Keratinocyte (primary cell): ENCODE results near the gene FNDC1. TPM values are rescaled to one million over a fixed set of nuclear protein-coding genes. Genes with fewer than 3 reads are reported as not detected.

Experiments
- DNase-seq: peaks from one replicate; pipeline ENCODE4 v3.0.0-alpha.2; 2011; ENCODE audit warnings: low read depth, missing footprints, low spot score
- FAIRE-seq: peaks from 2 replicates; lab custom pipeline; 2011; peaks lifted over from hg19 to GRCh38; lab: Jason Lieb, UNC
- H2AFZ ChIP-seq: 2 replicates; pipeline ENCODE4 v1.6.0; 2012; ENCODE audit warnings: low read length, control low read depth, inconsistent platforms; ENCODE audit not compliant: control insufficient read depth
- H3K27ac ChIP-seq: 2 replicates; pipeline ENCODE4 v1.5.1; 2011; ENCODE audit warnings: low read length; ENCODE audit not compliant: control insufficient read depth, insufficient read depth
- H3K27me3 ChIP-seq: 3 replicates; pipeline ENCODE4 v1.6.0; 2011; ENCODE audit warnings: low read length; ENCODE audit not compliant: control insufficient read depth, insufficient read depth; ENCODE audit errors: extremely low read depth
- H3K36me3 ChIP-seq, 2 experiments: 2 replicates in 1 of 2; 3 replicates in 1 of 2; pipeline ENCODE4 v1.5.1; 2011; ENCODE audit warnings: low read length in 2 of 2, mild to moderate bottlenecking in 1 of 2; ENCODE audit not compliant: control insufficient read depth in 2 of 2, insufficient read depth in 2 of 2; ENCODE audit errors: extremely low read depth in 1 of 2
- H3K4me1 ChIP-seq: 3 replicates; pipeline ENCODE4 v1.5.1; 2011; ENCODE audit warnings: low read length; ENCODE audit not compliant: control insufficient read depth, insufficient read depth; ENCODE audit errors: extremely low read depth
- H3K4me2 ChIP-seq: 3 replicates; pipeline ENCODE4 v1.6.0; 2011; ENCODE audit warnings: low read depth, low read length; ENCODE audit not compliant: control insufficient read depth, insufficient read depth; ENCODE audit errors: extremely low read depth
- H3K4me3 ChIP-seq, 3 experiments: fragments of 200-600 bp in 1 of 3; sonication (generic) in 1 of 3; 2 replicates in 2 of 3; 3 replicates in 1 of 3; pipeline ENCODE4 v1.5.1; 2011 to 2016; ENCODE audit warnings: low read length in 3 of 3, mild to moderate bottlenecking in 3 of 3, control low read depth in 2 of 3, inconsistent platforms in 1 of 3, low read depth in 1 of 3, mixed read lengths in 1 of 3, mixed run types in 1 of 3, moderate library complexity in 1 of 3; ENCODE audit not compliant: control insufficient read depth in 2 of 3, insufficient read depth in 2 of 3; ENCODE audit errors: extremely low read depth in 1 of 3
- H3K79me2 ChIP-seq: 2 replicates; pipeline ENCODE4 v1.6.0; 2012; ENCODE audit warnings: low read length; ENCODE audit not compliant: control insufficient read depth, insufficient read depth
- H3K9ac ChIP-seq: 3 replicates; pipeline ENCODE4 v1.6.0; 2011; ENCODE audit warnings: low read length; ENCODE audit not compliant: control insufficient read depth, insufficient read depth; ENCODE audit errors: extremely low read depth
- H3K9me1 ChIP-seq: 3 replicates; pipeline ENCODE4 v1.6.0; 2011; ENCODE audit warnings: low read length; ENCODE audit not compliant: control insufficient read depth, insufficient read depth; ENCODE audit errors: extremely low read depth
- H3K9me3 ChIP-seq: 2 replicates; pipeline ENCODE4 v1.5.1; 2012; ENCODE audit warnings: low read depth, low read length; ENCODE audit not compliant: control insufficient read depth
- H4K20me1 ChIP-seq: 3 replicates; pipeline ENCODE4 v1.6.0; 2011; ENCODE audit warnings: low read length; ENCODE audit not compliant: control insufficient read depth, insufficient read depth; ENCODE audit errors: extremely low read depth
- EZH2 ChIP-seq: IDR thresholded peaks from one replicate; pipeline ENCODE4 v1.6.1; 2012; ENCODE audit warnings: inconsistent platforms, mild to moderate bottlenecking, low read length, moderate library complexity
- dilution Hi-C: fragments of 300-500 bp; cut with MboI; formaldehyde crosslinking; loops from one replicate; pipeline ENCODE4 v1.7.0; 2020; ENCODE audit warnings: low sequenced_read_pairs; ENCODE audit not compliant: extremely low pct_ligation_motif_present
- polyA plus RNA-seq, 5 experiments: library from polyadenylated mRNA; depleted of rRNA in 3 of 5; stranded (reverse) in 3 of 5; stranded (forward) in 1 of 5; unstranded in 1 of 5; fragments of >200 nt; gene quantifications; 1 replicate in 1 of 5; 2 replicates in 3 of 5; 3 replicates in 1 of 5; pipeline versions ENCODE4 v1.2.1 to v1.2.3, GENCODE V29; 2011 to 2012; ENCODE audit warnings: missing spikeins in 2 of 5, low read depth in 1 of 5, low replicate concordance in 1 of 5
- TF ChIP-seq, protein P1 (sequence below), 3 experiments: IDR thresholded peaks in 1 of 3; conservative IDR thresholded peaks in 1 of 3; optimal IDR thresholded peaks in 1 of 3; 2 replicates in 2 of 3; 3 replicates in 1 of 3; pipeline versions ENCODE3 to v1.5.1; 2011; ENCODE audit warnings: low read length in 3 of 3, mild to moderate bottlenecking in 3 of 3, moderate library complexity in 2 of 3, control low read depth in 1 of 3, inconsistent platforms in 1 of 3; ENCODE audit not compliant: insufficient read depth in 2 of 3; ENCODE audit errors: extremely low read depth in 1 of 3

FNDC1 gene
- polyA plus RNA-seq, 1 donor (not counting 4 experiments of a cell fraction or from before 2014, with no cell fraction given) = not detected

DNA sequence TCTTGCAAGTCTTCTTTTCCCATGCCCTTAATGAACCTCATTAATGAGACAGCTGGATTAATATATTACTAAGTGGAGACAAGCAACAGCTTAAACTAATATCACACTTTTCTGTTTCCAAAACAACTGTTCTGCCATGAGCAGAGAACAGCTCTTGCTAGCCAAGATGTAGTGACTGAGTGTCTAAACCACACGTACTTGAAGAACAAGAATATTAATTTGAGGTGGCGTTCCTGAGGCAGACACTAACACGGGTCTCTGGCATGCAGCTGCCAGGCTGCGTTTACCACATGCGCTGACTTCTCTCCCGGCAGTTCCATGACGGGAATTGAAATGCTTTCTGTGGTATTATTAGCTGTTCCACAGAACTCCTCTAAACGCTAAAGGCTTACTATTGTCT lies 80.6 kb downstream of the FNDC1 start:
- Histone ChIP-seq H3K9me1 (no peaks in the 10 kb centered on the region), H3K4me3 (no peak overlapping the region), H3K4me1 (peaks cover 7% of the 10 kb centered on the region), H3K27ac (no peak overlapping the region), H2AFZ (no peak overlapping the region), H3K27me3 (peaks cover 2% of the 10 kb centered on the region), H3K36me3 (no peaks in the 10 kb centered on the region), H3K9ac (no peak overlapping the region), H3K9me3 (no peaks in the 10 kb centered on the region), H3K79me2 (no peaks in the 10 kb centered on the region), H3K4me2 (no peak overlapping the region), H4K20me1 (no peaks in the 10 kb centered on the region)
- FAIRE-seq (no peak), DNase-seq (no peak)
- TF ChIP-seq EZH2 = no peak
- TF ChIP-seq, protein P1, sequence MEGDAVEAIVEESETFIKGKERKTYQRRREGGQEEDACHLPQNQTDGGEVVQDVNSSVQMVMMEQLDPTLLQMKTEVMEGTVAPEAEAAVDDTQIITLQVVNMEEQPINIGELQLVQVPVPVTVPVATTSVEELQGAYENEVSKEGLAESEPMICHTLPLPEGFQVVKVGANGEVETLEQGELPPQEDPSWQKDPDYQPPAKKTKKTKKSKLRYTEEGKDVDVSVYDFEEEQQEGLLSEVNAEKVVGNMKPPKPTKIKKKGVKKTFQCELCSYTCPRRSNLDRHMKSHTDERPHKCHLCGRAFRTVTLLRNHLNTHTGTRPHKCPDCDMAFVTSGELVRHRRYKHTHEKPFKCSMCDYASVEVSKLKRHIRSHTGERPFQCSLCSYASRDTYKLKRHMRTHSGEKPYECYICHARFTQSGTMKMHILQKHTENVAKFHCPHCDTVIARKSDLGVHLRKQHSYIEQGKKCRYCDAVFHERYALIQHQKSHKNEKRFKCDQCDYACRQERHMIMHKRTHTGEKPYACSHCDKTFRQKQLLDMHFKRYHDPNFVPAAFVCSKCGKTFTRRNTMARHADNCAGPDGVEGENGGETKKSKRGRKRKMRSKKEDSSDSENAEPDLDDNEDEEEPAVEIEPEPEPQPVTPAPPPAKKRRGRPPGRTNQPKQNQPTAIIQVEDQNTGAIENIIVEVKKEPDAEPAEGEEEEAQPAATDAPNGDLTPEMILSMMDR (optimal IDR thresholded peaks at IDR 0.05 in 1 of 3, IDR thresholded peaks at IDR 0.05 in 1 of 3, conservative IDR thresholded peaks at IDR 0.05 in 1 of 3; ENCODE audit: extremely low read depth in 1 of 3, insufficient read depth in 2 of 3, low read length in 3 of 3) = no peak
- dilution Hi-C loops = no loop called here

DNA sequence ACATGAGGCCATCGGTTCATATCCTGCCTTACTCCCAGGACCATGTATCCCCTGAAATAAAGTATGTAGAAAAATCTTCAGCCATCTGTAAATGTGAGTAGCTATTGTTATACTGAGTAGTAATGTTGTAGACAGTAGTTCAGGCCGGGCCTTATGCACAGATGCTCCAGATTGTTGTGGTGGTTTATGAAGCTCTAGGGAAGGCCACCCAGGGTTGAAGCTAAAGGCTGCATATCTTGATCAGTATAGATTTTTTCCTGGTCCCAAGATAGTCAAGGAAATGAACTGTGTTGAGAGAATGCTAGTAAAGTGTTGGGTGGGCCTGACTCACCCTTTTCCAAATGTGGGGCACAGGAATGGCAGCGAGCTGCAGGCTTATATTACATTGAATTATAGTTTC lies 81.4 kb downstream of the FNDC1 start:
- H3K27me3 ChIP-seq = peaks cover 2% of the 10 kb centered on the region
- H3K9me1 ChIP-seq = no peaks in the 10 kb centered on the region
- H2AFZ ChIP-seq = no peak overlapping the region
- no peak overlapping the region for H3K9ac ChIP-seq
- dilution Hi-C loops = no loop called here
- H4K20me1 ChIP-seq = no peaks in the 10 kb centered on the region
- no peak overlapping the region for H3K4me2 ChIP-seq
- H3K4me3 ChIP-seq = no peak overlapping the region
- H3K79me2 ChIP-seq = no peaks in the 10 kb centered on the region
- H3K27ac ChIP-seq = no peak overlapping the region
- TF ChIP-seq EZH2 = no peak
- TF ChIP-seq, protein P1 (optimal IDR thresholded peaks at IDR 0.05 in 1 of 3, IDR thresholded peaks at IDR 0.05 in 1 of 3, conservative IDR thresholded peaks at IDR 0.05 in 1 of 3; ENCODE audit: extremely low read depth in 1 of 3, insufficient read depth in 2 of 3, low read length in 3 of 3) = no peak
- DNase-seq (no peak), FAIRE-seq (no peak)
- peaks cover 7% of the 10 kb centered on the region for H3K4me1 ChIP-seq
- H3K36me3 ChIP-seq = no peaks in the 10 kb centered on the region
- H3K9me3 ChIP-seq = no peaks in the 10 kb centered on the region
